ENCODE data around the gene SLC15A3.

SLC15A3 gene

DNA sequence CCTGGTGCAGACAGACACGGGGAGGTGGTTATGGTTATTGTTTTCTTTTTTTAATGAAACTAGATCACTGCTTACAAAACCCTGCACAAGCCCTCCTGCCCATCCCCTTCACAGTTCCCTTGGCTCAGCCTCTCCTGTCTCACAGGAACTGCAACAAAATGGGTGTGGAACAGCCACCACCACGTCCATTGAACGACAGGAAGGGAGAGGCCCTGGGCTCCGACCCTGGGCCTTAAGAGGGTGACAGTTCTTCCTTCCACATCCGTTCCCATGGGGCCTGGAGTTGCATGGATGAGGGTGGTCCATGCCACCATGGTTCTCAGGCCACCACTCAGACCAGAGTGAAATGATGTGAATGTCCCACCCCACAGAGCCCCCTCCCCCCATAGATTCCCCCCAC lies 61.3 kb downstream of the SLC15A3 start:
- DNase-seq (ENCODE audit: low read depth in 2 of 2), result no peak

DNA sequence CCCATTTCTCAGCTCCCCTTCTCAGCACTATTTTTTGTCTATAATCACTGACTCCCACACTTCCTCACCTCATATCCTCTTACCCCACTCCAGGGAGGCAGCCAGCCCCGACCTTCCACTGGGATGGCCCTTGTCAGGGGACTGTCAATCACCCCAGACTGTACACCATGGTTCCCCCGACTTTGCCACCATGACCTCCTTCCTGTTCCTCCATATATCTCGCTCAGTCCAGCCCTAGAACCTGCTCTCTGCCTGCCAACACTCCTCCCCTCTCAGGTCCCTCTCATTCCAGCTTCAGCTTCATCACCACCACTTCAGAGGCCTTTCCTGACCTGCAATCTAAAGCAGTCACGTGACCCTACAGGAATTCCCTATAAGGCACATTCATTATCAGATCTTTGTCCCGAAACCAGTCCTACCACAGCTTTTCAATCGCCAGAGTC lies 62.1 kb downstream of the SLC15A3 start:
- DNase-seq (ENCODE audit: low read depth in 2 of 2), result no peak

DNA sequence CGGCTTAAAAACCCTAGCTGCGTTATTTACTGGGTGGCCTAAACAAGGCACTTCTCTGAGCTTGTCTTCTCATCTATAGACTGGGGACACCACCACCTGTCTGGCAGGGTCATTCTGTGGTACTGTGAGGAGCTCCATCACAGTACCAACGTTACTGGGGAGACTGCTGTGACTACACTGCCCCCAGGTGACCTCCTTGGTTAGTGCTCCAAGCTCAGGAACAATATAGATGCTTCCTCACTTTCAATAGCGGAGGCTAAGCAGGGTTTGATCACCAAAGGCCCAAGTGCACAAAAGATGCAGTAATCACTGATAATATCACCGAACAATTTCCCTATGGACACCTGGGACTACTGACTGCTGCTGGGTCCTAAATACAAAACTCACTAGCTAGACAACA lies 64.4 kb downstream of the SLC15A3 start:
- no peak for DNase-seq (ENCODE audit: low read depth in 2 of 2)
